ENCODE data around the gene SUMO2. TPM values are rescaled to one million over a fixed set of nuclear protein-coding genes. Genes with fewer than 3 reads are reported as not detected.

The SUMO2 gene
- total RNA-seq, 1 donor from 2014 or later = 657 TPM

DNA sequence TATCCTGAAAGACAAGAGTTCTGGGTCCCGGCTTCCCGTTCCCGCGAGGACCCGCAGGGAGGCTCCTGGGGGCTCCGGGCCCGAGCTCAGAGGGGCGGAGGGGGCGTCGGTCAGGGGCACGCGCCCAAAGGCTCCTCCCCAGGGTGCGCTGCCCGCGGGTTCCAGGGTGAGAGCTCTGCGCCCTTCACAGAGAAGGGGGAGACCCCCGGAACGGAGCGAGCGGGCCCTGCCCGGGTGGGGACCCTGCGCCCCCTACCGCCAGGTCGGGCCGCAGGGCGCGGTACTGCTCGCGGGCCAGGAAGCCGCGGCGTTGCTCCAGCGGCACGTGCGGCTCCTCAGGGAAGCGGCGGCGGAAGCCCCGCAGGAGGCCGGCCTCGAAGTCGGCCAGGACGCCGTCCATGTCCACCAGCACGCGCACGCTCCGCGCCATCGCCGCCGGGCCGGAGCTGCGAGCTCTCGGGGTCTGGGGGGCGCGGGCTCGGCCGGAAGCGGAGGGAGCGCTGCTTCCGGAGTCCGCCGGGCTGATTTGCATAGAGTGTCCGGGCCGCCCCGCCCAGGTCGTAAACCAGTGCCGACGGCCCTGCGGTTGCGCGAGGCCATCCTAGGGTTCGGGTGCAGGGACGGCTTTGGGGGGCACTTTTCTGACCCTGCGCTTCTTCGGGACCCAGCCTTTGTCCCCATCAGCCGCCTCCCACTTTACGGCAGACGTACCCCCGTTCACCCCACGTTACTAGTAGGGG, 51.3 kb downstream of the SUMO2 start, which contains the start of gene NT5C:
NT5C (minus strand) TSS at position 465 of the 740 bp plus-strand sequence; CDS start at position 430, 35 bp downstream.
- peaks cover 10% of the 10 kb centered on the region for H3K27me3 Mint-ChIP-seq (ENCODE audit: unreplicated experiment)
- H3K9me3 Mint-ChIP-seq (ENCODE audit: unreplicated experiment) = no peaks in the 10 kb centered on the region
- peak within 1 kb of the TSS; percentile 72 for H3K27ac Mint-ChIP-seq (ENCODE audit: unreplicated experiment)
- TF ChIP-seq, protein P1, sequence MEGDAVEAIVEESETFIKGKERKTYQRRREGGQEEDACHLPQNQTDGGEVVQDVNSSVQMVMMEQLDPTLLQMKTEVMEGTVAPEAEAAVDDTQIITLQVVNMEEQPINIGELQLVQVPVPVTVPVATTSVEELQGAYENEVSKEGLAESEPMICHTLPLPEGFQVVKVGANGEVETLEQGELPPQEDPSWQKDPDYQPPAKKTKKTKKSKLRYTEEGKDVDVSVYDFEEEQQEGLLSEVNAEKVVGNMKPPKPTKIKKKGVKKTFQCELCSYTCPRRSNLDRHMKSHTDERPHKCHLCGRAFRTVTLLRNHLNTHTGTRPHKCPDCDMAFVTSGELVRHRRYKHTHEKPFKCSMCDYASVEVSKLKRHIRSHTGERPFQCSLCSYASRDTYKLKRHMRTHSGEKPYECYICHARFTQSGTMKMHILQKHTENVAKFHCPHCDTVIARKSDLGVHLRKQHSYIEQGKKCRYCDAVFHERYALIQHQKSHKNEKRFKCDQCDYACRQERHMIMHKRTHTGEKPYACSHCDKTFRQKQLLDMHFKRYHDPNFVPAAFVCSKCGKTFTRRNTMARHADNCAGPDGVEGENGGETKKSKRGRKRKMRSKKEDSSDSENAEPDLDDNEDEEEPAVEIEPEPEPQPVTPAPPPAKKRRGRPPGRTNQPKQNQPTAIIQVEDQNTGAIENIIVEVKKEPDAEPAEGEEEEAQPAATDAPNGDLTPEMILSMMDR (IDR thresholded peaks at IDR 0.05; ENCODE audit: unreplicated experiment) = peak; percentile 77
- H3K36me3 Mint-ChIP-seq (ENCODE audit: low read depth, unreplicated experiment) = peaks cover 18% of the 10 kb centered on the region
- H3K4me3 Mint-ChIP-seq (ENCODE audit: unreplicated experiment) = peak within 1 kb of the TSS; percentile 71
- H3K4me1 Mint-ChIP-seq (ENCODE audit: unreplicated experiment) = peaks cover 8% of the 10 kb centered on the region
- peak; percentile 79 for DNase-seq (ENCODE audit: low spot score)

DNA sequence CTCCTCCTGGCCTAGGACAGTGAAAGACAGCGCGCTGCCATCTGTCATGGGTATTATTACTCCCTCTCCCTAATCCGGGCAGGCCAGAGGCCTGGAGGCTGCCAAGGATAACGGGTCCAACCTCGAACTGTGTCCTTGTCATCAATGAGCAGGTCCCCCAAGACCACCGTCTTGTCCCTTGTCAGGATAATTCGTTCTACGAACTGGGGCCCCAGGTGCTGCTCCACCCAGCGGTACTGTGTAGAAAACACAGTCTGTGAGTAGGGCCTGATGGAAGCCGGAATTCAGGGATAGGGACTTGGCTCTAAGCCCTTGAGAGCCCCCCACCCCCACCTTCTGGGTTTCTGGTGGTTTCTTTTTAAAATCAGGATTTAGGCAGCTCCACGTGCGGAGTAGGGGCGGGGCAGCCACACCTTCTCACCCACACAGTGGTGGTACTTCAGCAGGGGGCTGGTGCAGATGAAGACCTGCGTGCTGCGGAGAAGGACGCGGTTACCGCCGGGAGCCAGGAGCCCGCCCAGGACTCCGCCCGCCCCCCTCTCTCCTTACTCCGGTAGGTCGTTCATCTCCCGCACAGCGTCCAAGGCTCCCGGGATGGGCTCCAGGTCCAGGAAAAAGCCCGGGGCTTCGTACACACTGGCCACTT, 52.0 kb downstream of the SUMO2 start:
- no peaks in the 10 kb centered on the region for H3K9me3 Mint-ChIP-seq (ENCODE audit: unreplicated experiment)
- peaks cover 15% of the 10 kb centered on the region for H3K4me1 Mint-ChIP-seq (ENCODE audit: unreplicated experiment)
- DNase-seq (ENCODE audit: low spot score) = peak; percentile 61
- TF ChIP-seq, protein P1 (IDR thresholded peaks at IDR 0.05; ENCODE audit: unreplicated experiment) = no peak
- H3K4me3 Mint-ChIP-seq (ENCODE audit: unreplicated experiment) = peak overlapping the region; percentile 71
- peaks cover 22% of the 10 kb centered on the region for H3K36me3 Mint-ChIP-seq (ENCODE audit: low read depth, unreplicated experiment)
- peaks cover 10% of the 10 kb centered on the region for H3K27me3 Mint-ChIP-seq (ENCODE audit: unreplicated experiment)
- H3K27ac Mint-ChIP-seq (ENCODE audit: unreplicated experiment) = peak overlapping the region; percentile 30

DNA sequence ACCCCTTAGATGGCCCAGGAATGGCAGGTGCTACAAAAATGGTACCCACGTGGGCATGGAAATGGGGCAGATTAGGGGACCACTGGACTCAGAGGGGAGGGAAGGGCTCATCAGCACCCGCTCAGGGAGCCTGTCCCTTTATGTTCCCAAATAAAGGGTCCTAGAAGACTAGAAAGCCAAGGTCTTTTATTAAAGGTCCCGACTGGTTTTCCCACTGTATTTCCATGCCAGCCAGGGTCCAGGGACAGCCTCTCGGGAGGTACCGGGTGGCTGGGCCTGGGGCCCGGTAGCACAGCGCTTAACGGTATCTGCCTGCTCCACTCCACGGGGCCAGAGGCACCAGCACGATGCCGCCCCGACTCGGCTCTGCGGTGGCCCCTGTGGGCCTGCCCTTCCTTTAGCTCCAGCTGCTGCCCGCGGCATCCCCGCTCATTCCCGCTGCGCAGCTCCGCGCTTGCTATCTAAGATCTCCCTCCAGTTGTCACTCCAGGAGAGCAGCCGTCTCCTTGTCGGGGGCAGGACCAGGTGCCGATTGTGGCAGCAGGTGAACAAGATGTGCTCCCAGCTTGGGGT, 52.6 kb downstream of the SUMO2 start:
- Mint-ChIP-seq H3K4me3 (ENCODE audit: unreplicated experiment) (peak overlapping the region; percentile 71), H3K9me3 (ENCODE audit: unreplicated experiment) (no peaks in the 10 kb centered on the region), H3K27me3 (ENCODE audit: unreplicated experiment) (peaks cover 10% of the 10 kb centered on the region), H3K36me3 (ENCODE audit: low read depth, unreplicated experiment) (peaks cover 23% of the 10 kb centered on the region), H3K27ac (ENCODE audit: unreplicated experiment) (no peak overlapping the region), H3K4me1 (ENCODE audit: unreplicated experiment) (peaks cover 16% of the 10 kb centered on the region)
- DNase-seq (ENCODE audit: low spot score) = no peak
- TF ChIP-seq, protein P1 (IDR thresholded peaks at IDR 0.05; ENCODE audit: unreplicated experiment) = no peak

DNA sequence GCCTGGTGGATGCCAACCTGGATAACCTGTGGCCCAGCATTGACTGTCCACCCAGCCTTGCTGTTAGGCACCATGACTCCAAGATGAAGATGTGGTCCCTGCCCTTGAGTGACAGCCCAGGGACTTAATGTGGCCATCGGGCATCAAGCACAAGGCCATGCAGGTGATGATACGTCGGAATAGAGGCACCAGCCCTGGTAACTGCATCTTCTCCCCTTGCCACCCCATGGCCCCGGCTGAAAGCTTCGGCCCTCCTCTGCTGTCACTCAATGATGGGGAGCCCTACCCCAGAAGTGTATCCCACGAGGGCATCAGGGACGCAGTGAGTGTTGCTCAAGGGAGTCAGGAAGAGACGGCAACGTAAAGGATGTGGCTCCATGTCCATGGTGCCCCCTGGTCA, 53.2 kb downstream of the SUMO2 start:
- Mint-ChIP-seq H3K4me1 (ENCODE audit: unreplicated experiment) (peaks cover 21% of the 10 kb centered on the region), H3K27ac (ENCODE audit: unreplicated experiment) (no peak overlapping the region), H3K27me3 (ENCODE audit: unreplicated experiment) (peaks cover 11% of the 10 kb centered on the region), H3K9me3 (ENCODE audit: unreplicated experiment) (no peaks in the 10 kb centered on the region), H3K36me3 (ENCODE audit: low read depth, unreplicated experiment) (peaks cover 20% of the 10 kb centered on the region), H3K4me3 (ENCODE audit: unreplicated experiment) (no peak overlapping the region)
- no peak for DNase-seq (ENCODE audit: low spot score)
- TF ChIP-seq, protein P1 (IDR thresholded peaks at IDR 0.05; ENCODE audit: unreplicated experiment) = no peak

Measured in endothelial cell (in vitro differentiated cells).